ENCODE measurements around the gene XPC.

Gene XPC

DNA sequence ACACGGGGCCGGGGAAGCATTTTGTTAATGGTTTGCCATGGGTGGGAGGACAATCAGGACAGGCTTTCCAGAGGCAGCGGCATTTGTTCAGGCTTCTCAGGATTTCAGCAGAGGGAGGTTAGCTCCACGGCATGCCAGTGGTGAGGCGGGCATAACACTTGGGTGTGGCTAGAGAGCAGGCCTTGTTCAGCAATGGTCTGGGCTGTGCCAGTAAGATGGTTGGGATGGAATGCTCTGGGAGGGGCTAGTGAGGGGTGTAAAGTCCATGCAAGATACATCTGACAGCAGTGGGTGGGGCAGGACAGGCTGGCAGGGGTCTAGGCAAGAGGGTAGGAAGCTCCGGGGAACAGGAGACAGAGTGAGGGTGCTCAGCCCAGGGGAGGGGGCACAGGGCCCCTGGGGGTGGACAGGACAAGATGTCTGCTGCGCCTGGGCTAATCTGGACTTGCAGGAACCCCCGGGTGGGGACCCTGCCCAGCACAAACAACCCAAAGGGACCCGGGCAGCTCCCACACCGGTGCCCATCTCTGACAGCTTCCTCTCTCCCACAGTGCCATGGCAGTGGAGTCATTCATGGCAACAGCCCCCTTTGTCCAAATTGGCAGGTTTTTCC is 45.1 kb downstream of the XPC start:
- DNase-seq (ENCODE audit: low read depth) = no peak
- no peak overlapping the region for H3K4me3 ChIP-seq (ENCODE audit: low read depth, low read length)
- TF ChIP-seq, protein P1, sequence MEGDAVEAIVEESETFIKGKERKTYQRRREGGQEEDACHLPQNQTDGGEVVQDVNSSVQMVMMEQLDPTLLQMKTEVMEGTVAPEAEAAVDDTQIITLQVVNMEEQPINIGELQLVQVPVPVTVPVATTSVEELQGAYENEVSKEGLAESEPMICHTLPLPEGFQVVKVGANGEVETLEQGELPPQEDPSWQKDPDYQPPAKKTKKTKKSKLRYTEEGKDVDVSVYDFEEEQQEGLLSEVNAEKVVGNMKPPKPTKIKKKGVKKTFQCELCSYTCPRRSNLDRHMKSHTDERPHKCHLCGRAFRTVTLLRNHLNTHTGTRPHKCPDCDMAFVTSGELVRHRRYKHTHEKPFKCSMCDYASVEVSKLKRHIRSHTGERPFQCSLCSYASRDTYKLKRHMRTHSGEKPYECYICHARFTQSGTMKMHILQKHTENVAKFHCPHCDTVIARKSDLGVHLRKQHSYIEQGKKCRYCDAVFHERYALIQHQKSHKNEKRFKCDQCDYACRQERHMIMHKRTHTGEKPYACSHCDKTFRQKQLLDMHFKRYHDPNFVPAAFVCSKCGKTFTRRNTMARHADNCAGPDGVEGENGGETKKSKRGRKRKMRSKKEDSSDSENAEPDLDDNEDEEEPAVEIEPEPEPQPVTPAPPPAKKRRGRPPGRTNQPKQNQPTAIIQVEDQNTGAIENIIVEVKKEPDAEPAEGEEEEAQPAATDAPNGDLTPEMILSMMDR (IDR thresholded peaks at IDR 0.05; ENCODE audit: insufficient read depth, low read depth, low read length, missing control alignments) = no peak

DNA sequence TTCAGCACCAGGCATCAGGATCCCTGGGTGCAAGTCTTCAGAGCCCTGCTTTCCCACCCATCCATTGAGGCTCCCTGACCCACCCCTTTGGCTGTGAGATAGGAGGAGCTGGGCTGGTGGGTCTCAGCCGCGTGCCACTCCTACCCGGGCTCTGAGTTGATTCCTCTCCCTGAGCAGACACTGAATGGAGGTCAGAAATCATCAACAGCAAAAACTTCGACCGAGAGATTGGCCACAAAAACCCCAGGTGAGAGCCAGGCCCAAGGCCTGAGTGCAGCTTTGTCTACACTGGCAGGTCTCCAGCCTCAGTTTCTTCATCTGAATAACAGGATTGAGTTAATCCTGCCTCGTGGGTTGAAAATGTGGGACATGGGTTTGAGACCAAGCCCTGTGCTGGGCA is 45.7 kb downstream of the XPC start:
- H3K4me3 ChIP-seq (ENCODE audit: low read depth, low read length) = no peak overlapping the region
- no peak for DNase-seq (ENCODE audit: low read depth)
- TF ChIP-seq, protein P1 (IDR thresholded peaks at IDR 0.05; ENCODE audit: insufficient read depth, low read depth, low read length, missing control alignments) = no peak

DNA sequence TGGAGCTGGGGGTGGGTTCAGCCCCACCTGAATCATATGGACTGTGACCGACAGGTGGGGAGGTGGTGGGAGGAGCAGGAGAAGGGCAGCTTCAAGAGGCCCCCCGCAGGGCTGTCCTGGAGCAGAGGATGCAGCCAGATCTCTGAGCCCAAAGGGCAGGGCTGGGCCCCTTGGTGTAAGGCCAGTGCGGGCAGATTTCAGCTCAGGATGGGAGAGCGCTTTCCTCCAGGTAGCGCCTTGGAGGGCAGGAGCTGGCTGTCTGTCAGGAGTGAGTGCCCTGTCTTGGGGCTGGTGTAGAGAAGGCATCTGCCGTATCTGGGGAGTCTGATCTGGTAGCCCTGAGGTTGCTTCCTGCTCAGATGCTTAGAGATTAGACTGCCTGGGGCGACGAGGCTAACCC is 46.3 kb downstream of the XPC start:
- no peak for DNase-seq (ENCODE audit: low read depth)
- TF ChIP-seq, protein P1 (IDR thresholded peaks at IDR 0.05; ENCODE audit: insufficient read depth, low read depth, low read length, missing control alignments) = no peak
- H3K4me3 ChIP-seq (ENCODE audit: low read depth, low read length) = no peak overlapping the region

DNA sequence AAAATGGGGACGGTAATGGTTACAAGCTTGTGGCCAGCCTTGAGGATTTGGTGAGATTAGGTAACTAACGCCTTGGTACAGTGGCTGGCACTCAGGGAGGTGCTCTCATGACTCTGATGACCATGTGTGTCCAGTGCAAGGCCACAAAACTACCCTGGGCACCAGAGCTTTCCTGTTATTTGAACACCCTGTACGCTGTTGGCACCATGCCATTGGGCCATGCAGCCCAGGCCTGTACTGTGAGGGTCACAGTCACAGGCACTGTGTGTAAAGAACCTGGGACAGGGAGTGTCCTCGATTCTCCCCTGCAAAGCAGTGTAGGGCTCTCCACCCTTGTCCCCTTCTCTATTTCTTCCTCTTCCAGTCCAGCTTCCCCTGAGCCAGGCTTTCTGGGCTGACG is 47.3 kb downstream of the XPC start:
- no peak for DNase-seq (ENCODE audit: low read depth)
- TF ChIP-seq, protein P1 (IDR thresholded peaks at IDR 0.05; ENCODE audit: insufficient read depth, low read depth, low read length, missing control alignments) = no peak
- no peak overlapping the region for H3K4me3 ChIP-seq (ENCODE audit: low read depth, low read length)

DNA sequence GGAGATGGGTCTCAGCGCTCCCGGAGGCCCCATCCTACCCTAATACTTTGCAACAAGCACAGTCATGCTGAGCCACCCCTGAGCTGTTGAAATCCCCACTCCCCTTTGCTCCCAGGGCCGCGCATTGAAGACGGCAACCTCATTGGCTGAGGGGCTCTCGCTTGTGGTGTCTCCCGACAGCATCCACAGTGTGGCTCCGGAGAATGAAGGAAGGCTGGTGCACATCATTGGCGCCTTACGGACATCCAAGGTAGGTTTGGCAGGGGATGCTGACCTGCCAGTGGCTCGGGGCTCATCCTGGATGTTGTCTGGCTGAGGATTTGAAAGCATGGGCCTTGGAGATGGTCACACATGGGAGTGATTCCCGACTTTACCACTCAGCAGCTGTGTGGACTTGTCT is 47.7 kb downstream of the XPC start:
- DNase-seq (ENCODE audit: low read depth) = no peak
- H3K4me3 ChIP-seq (ENCODE audit: low read depth, low read length) = no peak overlapping the region
- TF ChIP-seq, protein P1 (IDR thresholded peaks at IDR 0.05; ENCODE audit: insufficient read depth, low read depth, low read length, missing control alignments) = no peak

DNA sequence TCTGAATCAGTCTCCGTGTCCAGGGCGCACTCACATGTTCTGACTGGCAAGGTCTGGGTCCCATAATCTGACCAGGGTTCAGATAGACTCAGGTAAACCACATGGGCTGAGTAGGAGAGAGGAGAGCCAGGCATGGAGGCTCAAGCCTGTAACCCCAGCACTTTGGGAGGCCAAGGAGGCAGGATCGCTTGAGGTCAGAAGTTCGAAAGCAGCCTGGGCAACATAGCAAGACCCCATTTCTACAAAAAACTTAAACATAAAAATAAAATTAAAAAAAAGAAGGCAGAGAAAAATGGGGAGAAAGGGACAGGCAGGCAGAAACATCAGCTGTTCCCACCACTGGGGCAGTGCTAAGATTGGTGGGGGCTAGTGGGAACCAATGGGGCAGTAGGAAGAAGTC is 48.2 kb downstream of the XPC start:
- H3K4me3 ChIP-seq (ENCODE audit: low read depth, low read length) = no peak overlapping the region
- DNase-seq (ENCODE audit: low read depth) = no peak
- TF ChIP-seq, protein P1 (IDR thresholded peaks at IDR 0.05; ENCODE audit: insufficient read depth, low read depth, low read length, missing control alignments) = no peak

DNA sequence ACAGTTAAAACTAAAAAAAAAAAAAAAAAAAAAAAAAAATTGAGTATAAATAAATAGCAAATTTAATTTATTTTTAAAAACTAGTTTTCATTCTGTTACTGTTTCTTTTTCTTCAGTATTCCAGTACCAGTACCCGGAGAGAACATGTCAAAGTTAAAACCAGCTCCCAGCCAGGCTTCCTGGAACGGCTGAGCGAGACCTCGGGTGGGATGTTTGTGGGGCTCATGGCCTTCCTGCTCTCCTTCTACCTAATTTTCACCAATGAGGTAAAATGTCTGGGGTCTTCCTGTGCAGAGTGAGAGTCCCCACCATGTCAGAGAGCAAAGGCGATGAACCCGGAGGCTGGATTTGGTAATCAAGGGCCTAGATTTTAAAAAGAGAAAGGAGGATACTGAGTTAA is 49.1 kb downstream of the XPC start:
- no peak for DNase-seq (ENCODE audit: low read depth)
- TF ChIP-seq, protein P1 (IDR thresholded peaks at IDR 0.05; ENCODE audit: insufficient read depth, low read depth, low read length, missing control alignments) = no peak
- H3K4me3 ChIP-seq (ENCODE audit: low read depth, low read length) = no peak overlapping the region
